ENCODE data around the gene S1PR4. TPM values are rescaled to one million over a fixed set of nuclear protein-coding genes. Genes with fewer than 3 reads are reported as not detected.
A peak's percentile ranks its signal among the peaks of the same experiment; 100 is the strongest.

S1PR4 gene, protein sequence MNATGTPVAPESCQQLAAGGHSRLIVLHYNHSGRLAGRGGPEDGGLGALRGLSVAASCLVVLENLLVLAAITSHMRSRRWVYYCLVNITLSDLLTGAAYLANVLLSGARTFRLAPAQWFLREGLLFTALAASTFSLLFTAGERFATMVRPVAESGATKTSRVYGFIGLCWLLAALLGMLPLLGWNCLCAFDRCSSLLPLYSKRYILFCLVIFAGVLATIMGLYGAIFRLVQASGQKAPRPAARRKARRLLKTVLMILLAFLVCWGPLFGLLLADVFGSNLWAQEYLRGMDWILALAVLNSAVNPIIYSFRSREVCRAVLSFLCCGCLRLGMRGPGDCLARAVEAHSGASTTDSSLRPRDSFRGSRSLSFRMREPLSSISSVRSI
- polyA plus RNA-seq: 1 to 10 TPM; 1.5 to 8.3 (median 8.2) TPM

DNA sequence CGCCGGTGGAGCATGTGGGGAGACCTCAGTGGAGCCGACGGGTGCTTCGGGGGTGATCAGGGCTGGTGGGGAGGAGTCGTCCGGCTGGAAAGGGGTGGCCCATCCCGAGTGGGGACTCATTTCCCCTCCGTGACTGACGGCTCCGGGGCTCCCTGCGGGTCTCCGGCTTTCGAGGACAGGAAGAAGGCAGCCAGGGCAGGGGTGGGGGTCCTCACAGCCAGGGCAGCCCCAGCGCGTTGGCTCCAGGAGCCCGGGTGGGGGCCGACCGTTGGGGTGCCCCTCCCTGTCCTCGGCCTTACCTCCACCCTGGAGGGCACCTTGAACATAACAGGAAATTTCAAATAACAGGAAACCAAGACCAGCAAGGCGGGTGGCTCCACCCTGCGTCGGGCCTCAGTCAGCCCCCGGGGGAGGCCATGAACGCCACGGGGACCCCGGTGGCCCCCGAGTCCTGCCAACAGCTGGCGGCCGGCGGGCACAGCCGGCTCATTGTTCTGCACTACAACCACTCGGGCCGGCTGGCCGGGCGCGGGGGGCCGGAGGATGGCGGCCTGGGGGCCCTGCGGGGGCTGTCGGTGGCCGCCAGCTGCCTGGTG, at the start of gene S1PR4:
Gene S1PR4, plus strand, starts transcription at position 393 of the 596 bp plus-strand sequence. Its CDS starts 24 bp downstream, at position 417.
- 32 to 73% (median 34%) methylated on average over 40 to 42 of the region's 42 CpGs for WGBS, 3 donors
- H3K27ac ChIP-seq (ENCODE audit: low read depth, low read length): no peak within 1 kb of the TSS

DNA sequence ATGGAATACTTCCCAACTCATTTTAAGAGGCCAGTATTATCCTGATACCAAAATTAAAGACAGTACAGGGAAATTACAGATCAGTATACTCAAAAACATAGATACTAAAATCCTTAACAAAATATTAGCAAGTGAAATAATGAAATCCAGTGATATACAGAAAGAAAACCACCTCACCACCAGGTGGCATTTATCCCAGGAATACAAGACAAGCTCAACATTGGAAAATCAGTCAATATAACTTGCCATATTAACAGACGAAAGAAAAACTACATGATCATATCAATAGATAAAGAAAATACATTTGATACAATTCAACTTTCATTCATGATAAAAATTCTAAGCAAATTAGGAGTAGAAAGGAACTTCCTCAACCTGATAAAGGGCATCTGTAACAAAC, 49.5 kb upstream of the S1PR4 start:
- H3K27ac ChIP-seq (ENCODE audit: low read depth, low read length): no peak overlapping the region
- WGBS, 3 donors: 0 to 30% (median 23%) methylated on average over 1 of the region's 1 CpG

DNA sequence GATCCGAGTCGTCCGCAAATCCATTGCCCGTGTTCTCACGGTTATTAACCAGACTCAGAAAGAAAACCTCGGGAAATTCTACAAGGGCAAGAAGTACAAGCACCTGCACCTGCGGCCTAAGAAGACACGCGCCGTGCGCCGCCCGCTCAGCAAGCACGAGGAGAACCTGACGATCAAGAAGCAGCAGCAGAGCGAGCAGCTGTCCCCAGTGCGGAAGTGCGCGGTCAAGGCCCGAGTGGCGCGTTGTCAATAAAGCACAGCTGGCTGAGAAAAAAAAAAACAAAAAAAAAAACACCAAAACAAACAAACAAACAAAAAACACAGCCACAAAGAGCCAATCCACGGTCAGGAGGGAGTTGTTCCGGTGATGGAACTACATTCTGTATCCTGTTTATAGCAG, 47.4 kb upstream of the S1PR4 start:
- WGBS, 3 donors: 90 to 93% (median 92%) methylated on average over 24 of the region's 24 CpGs
- H3K27ac ChIP-seq (ENCODE audit: low read depth, low read length): no peak overlapping the region

DNA sequence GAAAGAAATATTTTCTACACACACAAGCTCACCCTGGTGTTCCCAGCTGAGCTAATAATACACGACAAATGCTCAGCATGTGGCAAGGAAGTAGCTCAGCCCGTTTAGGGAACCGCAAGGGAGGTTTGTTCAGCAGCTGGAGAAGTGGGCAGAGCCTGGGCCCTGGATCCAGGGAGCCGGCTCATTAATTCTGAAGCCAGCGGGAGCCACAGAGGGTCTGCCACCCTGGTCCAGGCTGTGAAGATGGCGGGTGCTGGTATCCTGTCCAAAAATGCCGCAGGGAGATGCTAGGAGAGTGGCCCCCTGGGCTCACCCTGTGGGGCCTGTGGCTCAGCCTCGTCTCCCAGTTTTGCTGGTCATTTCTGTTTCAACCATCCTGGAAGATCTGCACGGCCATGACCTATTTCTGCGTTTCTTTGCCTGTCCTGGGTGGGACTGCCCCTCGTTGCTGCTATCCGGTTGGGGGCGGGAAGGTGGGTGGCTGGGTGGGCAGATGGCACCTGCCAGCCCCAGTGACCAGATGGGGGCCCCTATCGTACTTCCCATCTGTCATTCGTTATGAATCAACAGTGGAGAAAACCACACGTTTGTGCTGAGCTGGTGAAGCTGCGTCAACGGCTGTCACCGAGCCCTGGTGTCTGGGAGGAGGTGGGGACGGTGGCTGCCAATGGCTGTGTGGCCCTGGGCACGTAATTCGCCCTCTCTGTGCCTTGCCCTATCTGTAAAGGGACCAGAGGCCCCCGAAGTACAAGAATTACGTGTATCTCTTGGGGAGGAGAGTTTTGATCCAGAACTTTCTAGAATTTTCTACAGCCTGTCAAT, 45.4 kb upstream of the S1PR4 start:
- H3K27ac ChIP-seq (ENCODE audit: low read depth, low read length): no peak overlapping the region
- WGBS, 3 donors: 36 to 53% (median 40%) methylated on average over 24 of the region's 24 CpGs

DNA sequence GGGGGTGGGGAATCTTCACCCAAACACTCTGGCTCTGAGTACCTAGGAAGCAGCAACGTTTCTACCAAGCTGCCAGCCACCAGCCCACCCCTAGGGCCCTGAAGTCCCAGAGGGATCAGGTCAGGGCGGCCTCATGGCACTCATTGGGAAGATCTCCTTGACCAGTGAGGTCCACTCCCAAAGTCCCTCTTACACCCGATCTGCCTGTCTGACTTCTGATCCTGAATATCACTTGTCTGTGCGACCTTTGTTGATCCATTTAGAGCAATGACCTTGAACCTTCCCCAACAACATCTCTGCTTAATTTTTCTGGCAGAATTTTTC, 44.8 kb upstream of the S1PR4 start:
- H3K27ac ChIP-seq (ENCODE audit: low read depth, low read length): peak overlapping the region; percentile 42
- WGBS, 3 donors: 49 to 78% (median 66%) methylated on average over 4 of the region's 4 CpGs

DNA sequence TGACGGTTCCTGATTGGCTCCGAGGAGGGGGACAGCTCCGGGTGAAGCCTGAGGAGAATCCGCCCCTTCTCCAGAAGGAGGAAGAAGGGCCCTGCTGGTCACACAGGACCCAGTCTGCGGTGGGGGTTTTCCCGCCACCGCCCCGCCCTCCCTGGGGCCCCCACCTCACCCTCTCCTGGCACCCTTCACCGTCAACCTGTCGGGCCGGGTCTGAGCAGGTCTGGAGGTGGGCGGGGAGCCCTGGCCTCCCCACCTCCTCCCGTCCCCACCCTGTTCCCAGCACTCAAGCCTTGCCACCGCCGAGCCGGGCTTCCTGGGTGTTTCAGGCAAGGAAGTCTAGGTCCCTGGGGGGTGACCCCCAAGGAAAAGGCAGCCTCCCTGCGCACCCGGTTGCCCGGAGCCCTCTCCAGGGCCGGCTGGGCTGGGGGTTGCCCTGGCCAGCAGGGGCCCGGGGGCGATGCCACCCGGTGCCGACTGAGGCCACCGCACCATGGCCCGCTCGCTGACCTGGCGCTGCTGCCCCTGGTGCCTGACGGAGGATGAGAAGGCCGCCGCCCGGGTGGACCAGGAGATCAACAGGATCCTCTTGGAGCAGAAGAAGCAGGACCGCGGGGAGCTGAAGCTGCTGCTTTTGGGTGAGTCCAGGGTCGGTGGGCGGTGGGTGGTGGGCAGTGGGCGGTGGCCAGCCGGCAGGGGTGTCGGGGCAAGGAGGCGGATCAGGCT, 42.4 kb upstream of the S1PR4 start, which contains the start of gene GNA15:
Gene GNA15, plus strand, starts transcription at position 73 of the 723 bp plus-strand sequence. Its CDS starts 418 bp downstream, at position 491.
- 49 to 64% (median 52%) methylated on average over 39 to 40 of the region's 40 CpGs for WGBS, 3 donors
- no peak within 1 kb of the TSS for H3K27ac ChIP-seq (ENCODE audit: low read depth, low read length)

DNA sequence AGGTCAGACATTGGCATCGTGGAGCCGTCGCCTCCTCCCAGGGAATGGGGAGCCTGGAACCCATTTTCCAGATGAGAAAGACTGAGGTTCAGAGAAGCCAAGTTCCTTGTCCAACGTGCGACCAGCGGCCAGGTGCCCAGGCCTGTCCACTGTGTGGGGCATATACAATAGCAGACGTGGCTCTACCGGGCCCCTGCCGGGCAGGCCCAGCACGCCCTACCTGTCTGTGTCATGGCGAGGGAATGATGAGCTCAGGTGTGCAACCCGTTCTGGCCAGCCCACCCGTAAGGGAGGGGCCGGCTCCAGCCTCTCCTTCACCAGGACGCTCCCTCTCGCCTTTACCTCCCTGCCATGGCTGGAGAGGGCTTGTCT, 41.9 kb upstream of the S1PR4 start:
- WGBS, 3 donors: 36 to 74% (median 52%) methylated on average over 16 of the region's 16 CpGs
- no peak overlapping the region for H3K27ac ChIP-seq (ENCODE audit: low read depth, low read length)

DNA sequence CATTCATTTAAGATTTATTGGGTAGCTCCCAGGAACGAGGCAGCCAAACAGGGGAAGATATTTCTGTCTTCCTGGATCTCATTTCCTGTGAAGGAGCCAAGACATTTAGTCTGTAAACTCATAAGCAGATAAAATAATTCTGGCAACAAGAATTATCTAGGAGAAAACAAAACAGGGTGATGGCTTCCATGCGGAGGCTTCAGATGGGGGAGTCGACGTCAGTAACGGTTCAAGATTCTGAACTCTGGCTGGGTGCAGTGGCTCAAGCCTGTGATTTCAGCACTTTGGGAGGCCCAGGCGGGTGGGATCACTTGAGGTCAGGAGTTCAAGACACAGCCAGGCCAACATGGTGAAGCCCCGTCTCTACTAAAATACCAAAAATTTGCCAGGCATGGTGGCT, 41.5 kb upstream of the S1PR4 start:
- H3K27ac ChIP-seq (ENCODE audit: low read depth, low read length): no peak overlapping the region
- WGBS, 3 donors: 14 to 63% (median 19%) methylated on average over 7 of the region's 7 CpGs

DNA sequence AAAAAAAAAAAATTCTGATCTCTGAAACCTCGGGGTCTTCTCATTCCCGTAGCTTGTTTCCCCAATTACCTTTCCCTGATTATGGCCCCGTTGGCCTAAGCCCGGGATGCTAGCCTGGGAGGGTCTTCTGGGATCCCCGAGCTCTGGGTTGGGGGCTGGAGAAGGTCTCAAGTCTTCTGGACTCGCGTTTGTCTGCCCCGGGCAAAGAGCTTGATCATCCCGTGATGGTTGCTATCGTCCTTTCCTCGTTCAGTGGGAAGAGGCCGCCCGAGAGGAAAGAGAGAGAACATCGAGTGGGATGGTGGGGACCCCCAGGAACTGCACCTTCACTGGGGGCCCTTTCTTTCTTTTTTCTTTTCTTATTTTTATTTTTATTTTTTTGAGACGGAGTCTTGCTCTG, 40.3 kb upstream of the S1PR4 start:
- WGBS, 3 donors: 60 to 79% (median 78%) methylated on average over 15 of the region's 15 CpGs

DNA sequence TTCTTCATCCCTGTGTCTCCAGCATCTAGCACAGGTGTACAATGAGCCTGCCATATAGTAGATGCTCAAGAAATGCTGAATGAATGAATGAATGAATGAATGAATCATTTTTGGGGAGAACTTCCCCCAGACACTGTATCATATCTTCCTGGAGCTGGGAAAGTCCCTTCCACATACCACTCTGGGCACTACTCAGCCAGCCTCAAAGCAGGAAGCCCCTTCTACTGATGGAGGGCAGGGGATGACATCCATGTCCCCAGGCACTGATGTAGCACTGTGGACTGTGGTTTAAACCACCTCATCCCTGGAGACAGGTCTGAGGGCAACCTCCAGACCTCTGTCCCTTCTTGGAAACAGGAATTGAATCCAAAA, 37.9 kb upstream of the S1PR4 start:
- no peak overlapping the region for H3K27ac ChIP-seq (ENCODE audit: low read depth, low read length)

More for the DNA sequence above, 40.3 kb upstream of the S1PR4 start:
- no peak overlapping the region for H3K27ac ChIP-seq (ENCODE audit: low read depth, low read length)

DNA sequence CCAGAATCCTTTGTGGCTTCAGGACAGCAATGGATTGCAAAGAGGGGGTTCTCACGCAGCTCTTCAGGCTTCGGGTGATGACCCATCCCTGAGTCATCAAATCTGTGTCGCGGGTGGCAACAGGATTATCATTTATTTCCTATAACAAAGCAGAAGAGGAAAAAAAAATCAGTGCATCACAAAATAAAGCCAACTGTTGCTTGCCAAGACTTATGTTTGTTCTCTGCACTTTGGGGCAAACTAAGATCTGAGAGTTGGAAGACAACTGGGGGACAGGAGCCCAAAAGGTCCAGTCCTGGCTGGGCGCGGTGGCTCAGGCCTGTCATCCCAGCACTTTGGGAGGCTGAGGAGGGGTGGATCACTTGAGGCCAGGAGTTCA, 36.3 kb upstream of the S1PR4 start:
- peak overlapping the region; percentile 60 for H3K27ac ChIP-seq (ENCODE audit: low read depth, low read length)
- WGBS, 3 donors: 22 to 58% (median 22%) methylated on average over 6 of the region's 6 CpGs

DNA sequence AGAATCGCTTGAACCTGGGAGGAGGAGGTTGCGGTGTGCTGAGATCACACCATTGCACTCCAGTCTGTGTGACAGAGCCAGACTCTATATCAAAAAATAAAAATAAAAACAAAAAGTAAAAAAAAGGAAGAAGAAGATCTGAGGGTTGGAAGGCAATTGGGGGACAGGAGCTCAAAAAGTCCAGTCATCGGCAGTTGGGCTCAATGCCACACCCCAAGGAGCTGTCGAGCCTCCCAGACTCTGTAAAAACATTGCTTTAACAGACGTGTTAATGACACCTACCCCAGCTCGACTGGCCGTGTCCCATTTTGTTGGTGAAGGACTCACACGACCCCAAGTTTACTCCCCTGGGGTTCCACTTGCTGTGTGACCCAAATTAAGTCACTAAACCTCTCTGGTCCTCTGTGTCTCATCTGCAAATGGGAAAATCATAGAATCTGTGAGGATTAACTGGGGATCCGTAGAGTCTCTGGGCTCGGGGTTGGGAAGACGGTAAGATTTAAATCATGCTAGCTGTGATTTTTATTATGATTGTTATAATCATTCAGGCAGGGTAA, 35.7 kb upstream of the S1PR4 start:
- H3K27ac ChIP-seq (ENCODE audit: low read depth, low read length): no peak overlapping the region
- 59 to 63% (median 60%) methylated on average over 11 of the region's 11 CpGs for WGBS, 3 donors

DNA sequence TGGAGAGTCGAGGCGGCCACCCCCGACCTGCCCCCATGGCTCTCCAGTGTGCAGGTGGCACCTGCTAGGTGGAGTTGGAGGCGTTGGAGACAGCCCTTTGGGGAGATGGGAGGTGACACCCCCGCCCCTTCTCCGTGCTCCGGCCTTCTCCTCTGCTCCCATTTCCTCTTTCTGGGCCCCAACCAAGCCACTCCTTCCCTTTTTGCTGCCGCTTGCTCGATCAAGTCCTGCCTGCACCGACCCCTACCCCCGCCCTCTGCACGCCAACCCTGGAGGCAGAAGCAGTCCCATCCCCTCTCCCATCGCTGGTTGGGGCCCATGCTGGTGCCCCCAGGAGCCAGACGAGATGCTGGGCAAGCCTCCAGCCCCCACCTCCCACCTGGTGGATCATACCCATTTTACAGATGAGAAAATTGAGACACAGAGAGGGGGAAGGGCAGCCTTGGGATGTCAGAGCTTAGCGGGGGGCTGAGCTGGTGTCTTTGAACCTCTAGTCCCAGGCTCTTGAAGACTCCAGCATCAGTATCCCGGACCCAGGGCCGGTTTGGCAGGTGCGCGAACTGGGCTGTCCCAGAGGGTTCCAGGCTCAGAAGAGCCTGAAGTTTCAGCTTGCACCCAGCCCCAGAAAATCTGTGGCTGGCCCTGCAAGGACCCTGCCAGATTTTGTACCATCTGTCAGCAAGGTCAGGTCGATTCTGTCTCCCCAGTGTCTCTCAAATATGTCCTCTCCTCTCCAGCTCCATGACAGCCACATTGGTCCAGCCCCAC, 32.5 kb upstream of the S1PR4 start:
- no peak overlapping the region for H3K27ac ChIP-seq (ENCODE audit: low read depth, low read length)
- WGBS, 3 donors: 54 to 69% (median 56%) methylated on average over 20 of the region's 20 CpGs

DNA sequence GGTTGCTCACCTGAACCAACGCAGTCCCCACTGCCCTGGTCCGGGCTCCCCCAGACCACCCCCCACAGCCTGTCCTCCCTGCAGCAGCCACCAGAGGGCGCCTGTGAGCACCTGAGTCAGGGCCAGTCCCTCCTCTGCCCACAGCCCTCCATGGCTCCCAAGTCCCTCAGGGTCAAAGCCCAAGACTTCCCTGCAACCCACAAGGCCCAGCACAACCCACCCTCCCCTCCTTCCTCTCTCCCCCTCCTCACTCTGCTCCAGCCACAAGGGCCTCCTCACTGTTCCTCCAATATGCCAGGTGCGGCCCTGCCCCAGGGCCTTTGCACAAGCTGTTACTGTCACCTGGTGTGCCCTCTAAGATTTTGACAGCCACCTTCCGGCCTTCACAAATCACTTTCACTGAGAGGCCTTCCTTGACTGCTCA, 31.9 kb upstream of the S1PR4 start:
- 57 to 71% (median 59%) methylated on average over 5 of the region's 5 CpGs for WGBS, 3 donors
- H3K27ac ChIP-seq (ENCODE audit: low read depth, low read length): no peak overlapping the region

DNA sequence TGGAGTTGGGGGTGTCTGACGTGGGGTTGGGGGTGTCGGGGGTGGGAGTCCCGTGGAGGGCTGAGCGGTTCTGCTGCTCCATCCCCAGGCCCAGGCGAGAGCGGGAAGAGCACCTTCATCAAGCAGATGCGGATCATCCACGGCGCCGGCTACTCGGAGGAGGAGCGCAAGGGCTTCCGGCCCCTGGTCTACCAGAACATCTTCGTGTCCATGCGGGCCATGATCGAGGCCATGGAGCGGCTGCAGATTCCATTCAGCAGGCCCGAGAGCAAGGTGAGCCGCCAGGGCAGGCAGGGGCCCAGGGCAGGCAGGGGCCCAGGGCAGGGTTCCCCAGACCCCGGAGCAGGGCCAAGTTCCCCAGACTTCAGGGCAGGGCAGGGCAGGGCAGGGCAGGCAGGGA, 30.1 kb upstream of the S1PR4 start:
- no peak overlapping the region for H3K27ac ChIP-seq (ENCODE audit: low read depth, low read length)

DNA sequence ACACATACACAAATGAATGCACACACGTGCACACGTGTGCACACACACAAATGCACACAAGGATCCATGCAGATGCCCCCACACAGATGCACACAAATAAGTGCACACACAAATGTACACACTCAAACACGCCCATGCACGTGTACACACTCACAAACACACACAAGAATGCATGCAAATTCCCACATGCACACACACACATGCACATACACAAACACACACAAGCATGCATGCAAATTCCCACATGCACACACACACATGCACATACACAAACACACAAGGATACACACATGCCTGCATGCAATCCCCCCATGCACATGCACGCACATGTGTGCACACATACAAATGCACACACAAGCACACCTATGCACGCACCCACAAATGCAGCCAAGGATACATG, 29.5 kb upstream of the S1PR4 start:
- WGBS, 3 donors: 79 to 95% (median 92%) methylated on average over 6 of the region's 6 CpGs
- H3K27ac ChIP-seq (ENCODE audit: low read depth, low read length): no peak overlapping the region

More for the DNA sequence above, 30.1 kb upstream of the S1PR4 start:
- 81 to 93% (median 89%) methylated on average over 20 of the region's 20 CpGs for WGBS, 3 donors

DNA sequence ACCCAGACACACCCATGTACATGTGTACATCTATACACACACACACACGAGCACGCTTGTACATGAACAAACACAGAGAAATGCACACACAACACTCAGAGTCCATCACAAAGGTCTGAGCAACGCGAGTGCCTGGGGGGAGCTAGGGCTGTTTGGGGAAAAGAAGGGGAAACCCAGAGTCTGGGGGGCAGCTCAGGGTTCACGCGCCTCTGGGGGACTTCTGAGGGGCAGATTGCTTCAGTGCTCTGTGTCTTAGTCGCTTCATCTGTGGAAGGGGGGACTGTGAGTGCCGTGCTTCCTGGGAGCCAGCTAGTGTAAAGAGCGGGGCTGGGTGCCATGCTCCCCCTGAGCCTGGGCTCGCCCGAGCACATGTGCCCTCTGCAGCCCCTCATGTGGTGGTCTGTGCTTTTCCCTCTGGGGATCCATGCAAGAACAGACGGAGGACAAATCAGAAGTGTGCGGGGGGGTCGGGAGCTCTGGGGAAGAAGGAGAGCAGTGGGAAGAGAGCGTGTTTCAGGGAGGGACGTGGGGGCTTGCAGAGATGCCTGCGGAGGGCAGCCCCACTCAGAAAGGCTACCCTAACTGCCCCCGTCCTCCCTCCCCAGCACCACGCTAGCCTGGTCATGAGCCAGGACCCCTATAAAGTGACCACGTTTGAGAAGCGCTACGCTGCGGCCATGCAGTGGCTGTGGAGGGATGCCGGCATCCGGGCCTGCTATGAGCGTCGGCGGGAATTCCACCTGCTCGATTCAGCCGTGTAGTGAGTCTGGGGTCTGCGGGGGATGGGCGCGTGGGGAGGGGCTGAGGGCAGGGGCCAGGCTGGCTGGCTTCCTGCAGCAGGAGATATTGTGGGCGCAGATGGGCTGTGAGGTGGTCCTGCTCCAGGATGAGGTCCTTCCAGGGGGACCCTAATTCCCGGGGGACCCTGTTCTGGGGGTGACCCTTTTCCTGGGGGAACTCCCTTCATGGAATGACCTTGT, 28.8 kb upstream of the S1PR4 start:
- WGBS, 3 donors: 40 to 63% (median 60%) methylated on average over 35 of the region's 35 CpGs
- H3K27ac ChIP-seq (ENCODE audit: low read depth, low read length): no peak overlapping the region

Data from adipose tissue (tissue), 3 donors.